ENCODE measurements around the gene PRAC1. TPM values are rescaled to one million over a fixed set of nuclear protein-coding genes. Genes with fewer than 3 reads are reported as not detected.

Gene PRAC1
- total and polyA plus RNA-seq, 8 donors = not detected

GRCh38 chr17:48761114-48761513 lies 38.8 kb upstream of the PRAC1 start:
- Histone ChIP-seq H3K4me3 (no peak overlapping the region), H3K27me3 (peaks cover 0 to 96% (median 13%) of the 10 kb centered on the region in 3 donors), H3K36me3 (no peaks in the 10 kb centered on the region), H3K9me3 (no peaks in the 10 kb centered on the region), H3K27ac (no peak overlapping the region), H3K4me1 (peaks cover 0 to 12% (median 7%) of the 10 kb centered on the region in 4 donors)
- DNase-seq = no peak
- 74 to 90% (median 79%) methylated on average over 6 of the region's 6 CpGs for WGBS, 5 donors
- TF ChIP-seq POLR2A (IDR thresholded peaks at IDR 0.05) (no peak), POLR2AphosphoS5 (IDR thresholded peaks at IDR 0.05) (no peak), EP300 (IDR thresholded peaks at IDR 0.05) (no peak), CTCF (IDR thresholded peaks at IDR 0.05) (no peak)
- intact Hi-C loops (cut with DNase I; ENCODE audit: low total_unique reads) = no loop called here

- DNase-seq = no peak
- 18 to 41% (median 29%) methylated on average over 4 of the region's 4 CpGs for WGBS, 5 donors
- peaks cover 6 to 98% (median 18%) of the 10 kb centered on the region in 3 donors for H3K27me3 ChIP-seq
- no peak overlapping the region for H3K4me3 ChIP-seq
- H3K27ac ChIP-seq = no peak overlapping the region
- intact Hi-C loops (cut with DNase I; ENCODE audit: low total_unique reads) = no loop called here
- TF ChIP-seq CTCF (IDR thresholded peaks at IDR 0.05) (no peak), POLR2AphosphoS5 (IDR thresholded peaks at IDR 0.05) (no peak), EP300 (IDR thresholded peaks at IDR 0.05) (no peak), POLR2A (IDR thresholded peaks at IDR 0.05) (no peak)
- no peaks in the 10 kb centered on the region for H3K9me3 ChIP-seq
- H3K36me3 ChIP-seq = no peaks in the 10 kb centered on the region
- H3K4me1 ChIP-seq = peaks cover 0 to 12% (median 7%) of the 10 kb centered on the region in 4 donors
These were observed 38.1 kb upstream of the PRAC1 start for GRCh38 chr17:48760411-48760810.

GRCh38 chr17:48759288-48759687 lies 37.0 kb upstream of the PRAC1 start:
- peaks cover 17 to 100% (median 29%) of the 10 kb centered on the region in 3 donors for H3K27me3 ChIP-seq
- TF ChIP-seq CTCF (IDR thresholded peaks at IDR 0.05) (no peak), EP300 (IDR thresholded peaks at IDR 0.05) (no peak), POLR2A (IDR thresholded peaks at IDR 0.05) (no peak), POLR2AphosphoS5 (IDR thresholded peaks at IDR 0.05) (no peak)
- no peaks in the 10 kb centered on the region for H3K9me3 ChIP-seq
- intact Hi-C loops (cut with DNase I; ENCODE audit: low total_unique reads) = no loop called here
- peaks cover 4 to 22% (median 14%) of the 10 kb centered on the region in 4 donors for H3K4me1 ChIP-seq
- no peak for DNase-seq
- H3K4me3 ChIP-seq = no peak overlapping the region
- no peak overlapping the region for H3K27ac ChIP-seq
- no peaks in the 10 kb centered on the region for H3K36me3 ChIP-seq

GRCh38 chr17:48757524-48757961 lies 35.2 kb upstream of the PRAC1 start:
- peaks cover 4 to 39% (median 18%) of the 10 kb centered on the region in 4 donors for H3K4me1 ChIP-seq
- no peak for DNase-seq
- no peak overlapping the region for H3K4me3 ChIP-seq
- no peaks in the 10 kb centered on the region for H3K9me3 ChIP-seq
- peak overlapping the region in 1 of 5 donors; percentile 52 for H3K27ac ChIP-seq
- TF ChIP-seq EP300 (IDR thresholded peaks at IDR 0.05) (no peak), POLR2A (IDR thresholded peaks at IDR 0.05) (no peak), POLR2AphosphoS5 (IDR thresholded peaks at IDR 0.05) (no peak), CTCF (IDR thresholded peaks at IDR 0.05) (no peak)
- peaks cover 33 to 100% (median 43%) of the 10 kb centered on the region in 3 donors for H3K27me3 ChIP-seq
- 17 to 48% (median 38%) methylated on average over 2 of the region's 2 CpGs for WGBS, 5 donors
- no peaks in the 10 kb centered on the region for H3K36me3 ChIP-seq
- intact Hi-C loops (cut with DNase I; ENCODE audit: low total_unique reads) = no loop called here

Data from stomach (tissue), 9 donors.